Astrocyte (in vitro differentiated cells and primary cell): ENCODE data around the gene SH3PXD2B.

Experiments
- CTCF ChIP-seq: IDR thresholded peaks from 2 replicates; pipeline ENCODE4 v1.5.1; 2011; ENCODE audit warnings: low read depth, mild to moderate bottlenecking, inconsistent platforms, low read length, moderate library complexity; ENCODE audit not compliant: insufficient read depth
- EZH2 ChIP-seq: IDR thresholded peaks from 2 replicates; pipeline ENCODE4 v1.6.1; 2012; ENCODE audit warnings: mild to moderate bottlenecking, low read length, inconsistent platforms; ENCODE audit not compliant: insufficient read depth

GRCh38 chr5:172339264-172340180 is 114.8 kb downstream of the SH3PXD2B start:
- TF ChIP-seq EZH2: no peak
- TF ChIP-seq CTCF: no peak
